Naive B cell (primary cell): ENCODE measurements around the gene PEX11A. TPM values are rescaled to one million over a fixed set of nuclear protein-coding genes. Genes with fewer than 3 reads are reported as not detected.

Source experiments
- polyA plus RNA-seq, 6 donors: library from polyadenylated mRNA; unstranded; fragments of 300-500 nt; fragmentation: Illumina TruSeq; gene quantifications; one replicate each; pipeline ENCODE4 v1.2.3, GENCODE V29; 2021; ENCODE audit warnings: low read depth in 6 of 6

Gene PEX11A
- polyA plus RNA-seq, 6 donors from 2014 or later = 0.98 to 3.5 (median 1.7) TPM; not detected in 1

Other genes with a start within 250 kb of the PEX11A start
- gene RHCG, start 194.2 kb downstream of the PEX11A start, polyA plus RNA-seq = not detected
- not detected for gene TICRR, start 115.3 kb downstream of the PEX11A start, polyA plus RNA-seq
- under 1 TPM in 1 of 6 donors, not detected in 5; 0.15 TPM for gene KIF7, start 35.3 kb downstream of the PEX11A start, polyA plus RNA-seq
- gene PLIN1, start 11.4 kb downstream of the PEX11A start, polyA plus RNA-seq = under 1 TPM in 1 of 6 donors, not detected in 5; 0.25 TPM
- gene WDR93, start 57 bp upstream of the PEX11A start, polyA plus RNA-seq = not detected
- under 1 TPM in 4 of 6 donors, not detected in 2; 0.28 to 0.71 (median 0.50) TPM for gene MESP1, start 60.5 kb upstream of the PEX11A start, polyA plus RNA-seq
- gene MESP2, start 85.6 kb upstream of the PEX11A start, polyA plus RNA-seq = not detected
- gene ANPEP, start 124.1 kb upstream of the PEX11A start, polyA plus RNA-seq = under 1 TPM in 5 of 6 donors, not detected in 1; 0.13 to 0.62 (median 0.28) TPM
- gene AP3S2, start 203.2 kb upstream of the PEX11A start, polyA plus RNA-seq = 10 to 100 TPM; 19.3 to 40.9 (median 35.9) TPM
- not detected for gene ARPIN, start 222.2 kb upstream of the PEX11A start, polyA plus RNA-seq